GM08714 (cell line): ENCODE data around the gene WASHC4.
A peak's percentile ranks its signal among the peaks of the same experiment; 100 is the strongest.
"Not testable (repeated sequence)": the region's sequence is repeated elsewhere in the genome, so short reads cannot be mapped to it uniquely, and the experiment has no call there.

Source experiments
- H3K4me3 ChIP-seq: fragments of 200-500 bp; sonication (Bioruptor generic); 2 replicates; pipeline ENCODE4 v1.5.1; 2014; ENCODE audit warnings: mild to moderate bottlenecking, low read length, inconsistent platforms
- ZNF274 ChIP-seq: IDR thresholded peaks from 2 replicates; pipeline ENCODE4 v1.6.1; 2012; ENCODE audit warnings: mild to moderate bottlenecking, low read depth, low read length

Gene WASHC4

GRCh38 chr12:105083551-105084105 lies 23.9 kb upstream of the WASHC4 start:
- peak overlapping the region; percentile 47; the same call in 1 of the 2 replicates for H3K4me3 ChIP-seq
- TF ChIP-seq ZNF274, result no peak

- no peak for TF ChIP-seq ZNF274
- peak within 1 kb of the TSS; percentile 47; the same call in 1 of the 2 replicates for H3K4me3 ChIP-seq
Observed at GRCh38 chr12:105084251-105085250, 23.0 kb upstream of the WASHC4 start, which contains the start of gene ALDH1L2. TSS of gene ALDH1L2 (minus strand) at chr12:105084458. CDS start at chr12:105084436, 22 bp downstream.

GRCh38 chr12:105085501-105085900 lies 22.0 kb upstream of the WASHC4 start:
- no peak overlapping the region for H3K4me3 ChIP-seq
- TF ChIP-seq ZNF274, result no peak

DNA sequence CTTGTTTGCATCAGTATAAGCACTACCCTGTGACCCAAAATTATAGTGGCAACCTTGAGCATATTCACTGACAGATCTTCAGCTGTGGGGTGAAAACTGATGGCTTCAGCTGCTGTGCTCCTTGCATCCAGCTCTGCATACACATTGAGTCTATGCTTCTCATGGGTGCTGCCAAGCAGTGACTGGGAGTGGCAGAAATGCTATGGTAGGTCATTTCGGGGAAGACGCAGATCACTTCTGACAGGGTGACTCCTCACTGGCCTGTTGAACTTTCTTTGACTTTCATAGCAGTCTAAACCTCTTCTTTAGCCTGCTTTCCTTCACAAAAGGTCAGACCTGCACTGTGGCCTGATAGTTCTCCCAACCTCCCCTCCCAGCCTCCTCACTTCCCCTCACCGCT lies 17.7 kb upstream of the WASHC4 start:
- TF ChIP-seq ZNF274, result no peak
- no peak overlapping the region for H3K4me3 ChIP-seq

GRCh38 chr12:105090361-105090760 lies 17.2 kb upstream of the WASHC4 start:
- no peak for TF ChIP-seq ZNF274

DNA sequence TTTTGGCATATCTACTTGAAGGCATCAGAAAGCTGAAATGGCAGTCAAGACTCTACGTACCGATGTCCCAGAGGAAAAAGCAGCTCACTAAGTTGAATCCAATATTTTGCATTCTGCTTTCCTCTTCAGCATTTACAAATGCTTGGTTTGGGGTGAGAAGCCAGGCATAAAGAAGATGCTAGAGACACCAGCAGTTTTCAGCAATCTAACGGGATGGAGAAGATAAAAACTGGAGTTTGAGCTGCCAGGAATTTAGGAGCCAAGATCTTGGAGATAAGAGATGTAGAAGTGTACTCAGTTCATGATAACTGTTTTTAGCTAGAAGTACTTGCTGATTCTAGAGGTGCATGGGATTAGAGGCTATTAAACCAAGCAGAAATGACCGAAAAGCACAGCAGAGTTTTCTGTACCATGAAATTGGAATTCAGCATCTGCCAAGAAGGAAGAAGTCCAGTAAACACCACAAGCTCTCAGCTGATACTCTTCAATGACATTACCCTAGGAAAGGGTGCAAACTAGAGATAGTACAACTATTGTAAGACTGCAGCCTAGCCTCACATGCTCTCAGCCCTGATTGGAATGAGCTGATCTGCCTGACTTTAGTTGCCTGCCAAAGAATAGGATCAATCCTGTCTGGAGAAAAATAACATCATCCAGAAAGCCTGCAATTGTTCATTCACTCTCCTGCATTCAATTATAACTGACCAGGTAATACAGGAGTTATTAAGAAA lies 15.9 kb upstream of the WASHC4 start:
- no peak for TF ChIP-seq ZNF274
- no peak overlapping the region for H3K4me3 ChIP-seq

More at GRCh38 chr12:105090361-105090760, 17.2 kb upstream of the WASHC4 start:
- no peak overlapping the region for H3K4me3 ChIP-seq

DNA sequence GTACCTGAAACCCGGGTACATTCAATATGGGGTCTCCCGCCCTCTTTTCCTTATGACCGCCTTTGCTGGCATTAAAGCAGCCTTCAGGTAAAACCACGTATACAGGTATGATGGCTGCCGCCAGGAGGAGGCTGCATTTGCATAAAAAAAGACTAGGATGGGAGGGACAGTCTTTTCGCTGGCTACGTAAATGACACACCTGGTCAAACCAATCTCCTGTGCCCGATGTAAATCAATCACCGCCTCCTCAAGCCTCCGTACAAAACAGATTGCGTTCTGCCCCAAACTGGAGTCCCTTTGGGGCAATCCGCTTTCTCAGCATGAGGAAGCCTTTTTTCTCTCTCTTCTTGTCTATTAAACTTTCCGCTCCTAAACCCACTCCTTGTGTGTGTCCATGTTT lies 15.2 kb upstream of the WASHC4 start:
- H3K4me3 ChIP-seq, result no peak overlapping the region
- no peak for TF ChIP-seq ZNF274

DNA sequence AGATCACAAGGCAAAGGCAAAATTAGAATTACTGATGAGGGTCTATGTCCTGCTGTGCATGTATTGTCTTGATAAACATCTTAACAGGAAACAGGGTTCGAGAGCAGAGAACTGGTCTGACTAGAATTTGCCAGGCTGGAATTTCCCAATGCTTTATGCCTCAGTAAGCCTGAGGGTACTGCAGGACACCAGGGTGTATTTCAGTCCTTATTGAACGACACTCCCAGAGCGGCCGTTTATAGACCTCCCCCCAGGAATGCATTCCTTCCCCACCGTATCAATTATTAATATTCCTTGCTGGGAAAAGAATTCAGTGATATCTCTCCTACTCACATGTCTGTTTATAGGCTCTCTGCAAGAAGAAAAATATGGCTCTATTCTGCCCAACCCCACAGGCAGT lies 12.2 kb upstream of the WASHC4 start:
- H3K4me3 ChIP-seq, result not testable (repeated sequence)

DNA sequence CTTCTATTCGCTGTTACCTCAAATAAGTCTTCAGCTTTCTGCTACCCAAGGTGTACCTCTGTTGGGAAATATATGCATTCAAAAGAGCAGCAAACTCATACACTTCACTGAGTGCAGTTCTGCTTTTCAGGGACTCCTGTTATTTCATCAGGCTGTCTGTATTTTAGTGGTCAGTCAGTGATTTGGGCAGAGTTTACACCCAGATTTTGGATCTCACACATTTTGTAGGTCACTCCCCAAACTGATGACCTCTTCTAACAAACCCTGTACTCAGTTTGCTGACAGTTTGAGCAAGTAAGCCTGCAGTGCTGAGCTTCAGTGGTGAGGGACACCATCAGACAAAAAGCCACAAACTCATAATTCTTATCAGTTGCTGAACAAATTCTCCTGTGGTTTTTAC lies 8.2 kb upstream of the WASHC4 start:
- no peak overlapping the region for H3K4me3 ChIP-seq
- no peak for TF ChIP-seq ZNF274

DNA sequence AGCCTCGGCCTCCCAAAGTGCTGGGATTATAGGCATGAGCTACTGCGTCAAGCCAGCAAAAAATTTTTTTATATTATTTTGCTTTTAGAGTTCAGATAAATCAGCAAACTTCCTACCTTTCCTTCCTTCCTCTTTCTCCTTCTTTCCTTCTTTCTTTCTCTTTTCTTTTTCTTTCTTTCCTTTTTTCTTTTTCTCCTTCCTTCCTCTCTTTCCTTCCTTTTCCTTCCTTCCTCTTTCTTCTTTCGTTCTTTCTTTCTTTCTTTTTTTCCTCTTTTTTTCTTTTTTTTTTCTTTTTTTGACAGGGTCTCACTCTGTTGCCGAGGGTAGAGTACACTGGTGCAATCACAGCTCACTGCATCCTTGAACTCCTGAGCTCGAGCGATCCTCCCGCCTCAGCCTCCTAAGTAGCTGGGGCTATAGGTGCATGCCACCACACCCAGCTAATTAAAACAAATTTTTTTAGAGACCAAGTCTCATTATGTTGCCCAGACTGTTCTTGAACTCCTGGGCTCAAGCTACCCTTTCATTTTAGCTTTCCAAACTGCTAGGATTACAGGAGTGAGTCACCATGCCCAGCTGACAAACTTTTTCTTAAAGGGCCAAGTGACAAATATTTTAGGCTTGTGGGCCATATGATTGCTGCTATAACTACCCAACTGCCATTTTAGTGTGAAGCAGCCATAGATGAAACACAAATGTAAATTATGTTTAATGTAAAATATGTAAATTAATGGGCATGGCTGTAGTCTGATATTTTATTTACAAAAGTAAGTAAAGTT lies 7.1 kb upstream of the WASHC4 start:
- TF ChIP-seq ZNF274, result no peak
- H3K4me3 ChIP-seq, result no peak overlapping the region

- H3K4me3 ChIP-seq, result no peak overlapping the region
- TF ChIP-seq ZNF274, result no peak
Observed at GRCh38 chr12:105100998-105101397, 6.5 kb upstream of the WASHC4 start.

DNA sequence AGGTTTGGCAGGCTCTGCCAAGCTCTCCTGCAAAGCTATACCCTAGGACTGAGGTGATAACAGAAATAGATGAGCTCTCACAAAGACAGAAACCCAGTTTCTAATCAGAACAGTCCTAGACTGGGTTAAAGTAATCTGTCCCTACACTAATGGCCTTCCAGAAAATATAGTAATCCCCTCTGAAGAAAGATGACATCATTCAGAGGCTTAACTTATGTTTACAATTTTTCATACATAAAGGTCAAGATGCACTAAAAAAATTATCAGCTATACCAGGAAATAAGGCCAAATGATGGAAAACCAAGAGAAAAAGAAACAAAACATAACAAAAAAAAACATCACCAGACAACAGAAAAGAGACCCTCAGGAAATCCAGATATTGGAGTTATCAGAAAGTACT lies 4.9 kb upstream of the WASHC4 start:
- H3K4me3 ChIP-seq, result no peak overlapping the region
- no peak for TF ChIP-seq ZNF274

GRCh38 chr12:105104762-105105161 lies 2.8 kb upstream of the WASHC4 start:
- no peak overlapping the region for H3K4me3 ChIP-seq

DNA sequence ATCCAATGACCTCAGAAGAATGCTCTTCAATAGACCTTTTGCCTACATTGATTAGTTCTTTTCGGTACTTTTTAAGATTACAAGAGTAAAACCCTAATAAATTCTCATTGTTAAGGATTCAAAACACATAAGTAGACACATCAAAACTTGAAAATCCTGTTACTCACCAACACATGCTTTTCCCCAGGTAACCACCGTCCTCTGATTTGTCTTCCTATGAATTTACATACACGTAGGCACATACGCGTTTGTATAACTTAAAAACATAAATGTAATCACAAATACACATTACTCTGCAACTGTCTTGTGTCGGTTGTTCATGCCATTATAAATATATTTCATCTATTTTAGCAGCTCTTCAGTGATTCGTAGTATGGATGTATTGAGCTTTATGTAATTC lies 910 bp upstream of the WASHC4 start:
- H3K4me3 ChIP-seq, result peak overlapping the region; percentile 76; the same call in 1 of the 2 replicates
- TF ChIP-seq ZNF274, result no peak

More at GRCh38 chr12:105104762-105105161, 2.8 kb upstream of the WASHC4 start:
- TF ChIP-seq ZNF274, result no peak

DNA sequence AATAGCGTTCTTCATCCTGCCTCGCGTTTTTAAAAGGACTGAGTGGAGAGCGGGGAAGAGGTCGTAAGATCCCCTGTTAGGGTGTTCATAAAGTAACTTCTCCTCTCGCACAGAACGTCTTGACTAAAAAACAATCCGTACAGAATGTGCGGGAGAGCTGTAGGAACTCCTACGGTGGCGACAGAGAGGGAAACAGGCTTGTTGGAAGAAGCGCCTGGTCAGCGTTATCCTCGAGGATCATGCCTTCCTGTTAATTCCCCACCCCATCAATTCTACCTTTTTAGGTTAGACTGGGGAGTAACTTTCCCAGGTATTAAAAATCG lies 399 bp upstream of the WASHC4 start:
- peak overlapping the region; percentile 76 for H3K4me3 ChIP-seq
- no peak for TF ChIP-seq ZNF274
